Kidney glomerular epithelial cell (primary cell): ENCODE measurements around the gene FAN1.
A peak's percentile ranks its signal among the peaks of the same experiment; 100 is the strongest.
"Not testable (repeated sequence)": the region's sequence is repeated elsewhere in the genome, so short reads cannot be mapped to it uniquely, and the experiment has no call there.

Experiments
- DNase-seq: peaks from one replicate; lab custom pipeline; 2025; lab: John Stamatoyannopoulos, UW

FAN1 gene

GRCh38 chr15:30903497-30904187, at the start of gene FAN1:
FAN1 (plus strand) TSS chr15:30903915; CDS start chr15:30904664, 749 bp downstream.
- DNase-seq, result peak; percentile 84

GRCh38 chr15:30859091-30859874, 44.4 kb upstream of the FAN1 start:
- DNase-seq, result no peak

- no peak for DNase-seq
Observed at GRCh38 chr15:30865257-30865656, 38.5 kb upstream of the FAN1 start.

- no peak for DNase-seq
Observed at GRCh38 chr15:30870681-30871080, 33.0 kb upstream of the FAN1 start.

- no peak for DNase-seq
Observed at GRCh38 chr15:30872341-30872748, 31.4 kb upstream of the FAN1 start.

DNA sequence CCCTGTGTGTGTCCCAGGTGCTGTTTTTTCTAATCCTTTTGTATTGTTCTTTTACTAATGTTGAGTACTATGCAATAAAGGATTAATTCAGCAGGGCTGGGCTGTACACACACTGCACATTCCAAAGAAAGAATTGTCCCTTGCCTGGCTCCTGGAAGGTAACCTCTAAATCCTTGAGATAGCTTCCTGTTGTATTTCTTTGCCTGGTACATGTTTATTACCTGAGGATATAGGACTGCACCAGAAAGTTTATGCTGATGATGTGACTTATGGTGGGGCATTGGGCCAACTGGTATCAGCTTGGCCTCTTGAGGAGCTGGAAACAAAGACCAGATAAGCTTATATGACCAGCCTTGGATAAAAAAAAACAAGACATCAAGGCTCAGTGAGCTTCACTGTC, 26.6 kb upstream of the FAN1 start:
- no peak for DNase-seq

GRCh38 chr15:30878515-30878914, 25.2 kb upstream of the FAN1 start:
- no peak for DNase-seq

GRCh38 chr15:30882849-30883433, 20.8 kb upstream of the FAN1 start:
- no peak for DNase-seq

GRCh38 chr15:30883666-30884065, 20.0 kb upstream of the FAN1 start:
- not testable (repeated sequence) for DNase-seq

DNA sequence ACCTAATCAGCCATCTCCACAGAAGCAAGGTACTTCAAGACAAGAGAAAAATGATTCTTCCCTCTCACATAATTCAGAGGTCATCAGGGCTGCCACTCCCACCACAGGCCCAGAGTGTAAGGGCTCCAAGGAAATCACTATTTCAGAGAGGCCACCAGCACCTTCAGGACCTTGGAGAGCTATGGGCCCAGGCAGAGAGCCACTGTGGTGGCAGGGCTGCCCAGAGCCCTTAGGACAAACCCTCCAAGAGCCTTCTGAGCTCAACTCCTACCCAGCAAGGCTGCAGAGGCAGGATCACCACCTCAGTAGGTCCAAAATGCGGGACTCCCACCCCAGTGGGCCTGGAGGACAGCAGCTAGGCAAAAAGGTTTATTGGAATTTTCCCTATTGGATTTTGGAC, 17.9 kb upstream of the FAN1 start:
- no peak for DNase-seq

- no peak for DNase-seq
Observed at GRCh38 chr15:30889196-30889595, 14.5 kb upstream of the FAN1 start.

- no peak for DNase-seq
Observed at GRCh38 chr15:30895461-30896210, 8.1 kb upstream of the FAN1 start.

DNA sequence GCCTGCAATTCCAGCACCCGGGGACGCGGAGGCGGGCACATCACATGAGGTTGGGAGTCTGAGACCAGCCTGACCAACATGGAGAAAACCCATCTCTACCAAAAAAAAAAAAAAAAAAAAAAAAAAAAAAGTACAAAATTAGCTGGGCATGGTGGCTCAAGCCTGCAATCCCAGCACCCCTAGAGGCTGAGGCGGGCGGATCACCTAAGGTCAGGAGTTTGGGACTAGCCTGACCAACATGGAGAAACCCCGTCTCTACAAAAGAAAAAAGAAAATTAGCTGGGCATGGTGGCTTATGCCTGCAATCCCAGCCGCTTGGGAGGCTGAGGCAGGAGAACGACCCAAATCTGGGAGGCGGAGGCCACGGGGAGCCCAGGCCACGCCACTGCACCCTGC, 7.5 kb upstream of the FAN1 start:
- DNase-seq, result no peak

- DNase-seq, result no peak
Observed at GRCh38 chr15:30901889-30902288, 1.8 kb upstream of the FAN1 start.

GRCh38 chr15:30904812-30905211, 1.1 kb downstream of the FAN1 start:
- no peak for DNase-seq

DNA sequence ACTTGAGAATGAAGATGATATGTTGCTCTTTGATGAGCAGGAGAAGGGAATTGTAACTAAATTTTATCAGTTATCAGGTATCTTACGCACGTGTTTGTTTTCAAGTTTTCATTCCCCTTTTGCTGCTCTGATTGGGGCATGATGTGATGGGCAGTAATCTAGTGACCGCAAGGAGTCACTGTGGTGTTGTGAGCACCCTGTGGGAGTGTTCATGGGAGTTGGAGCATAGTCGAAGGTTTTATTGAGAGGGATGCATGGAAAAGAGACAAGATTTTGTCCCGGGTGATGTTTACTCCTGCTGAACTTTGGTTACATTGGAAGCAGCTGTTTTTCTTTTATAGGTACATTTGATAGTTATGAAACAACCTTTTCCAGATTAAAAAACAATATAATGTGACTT, 2.1 kb downstream of the FAN1 start:
- peak; percentile 46 for DNase-seq

- no peak for DNase-seq
Observed at GRCh38 chr15:30906366-30906765, 2.7 kb downstream of the FAN1 start.

- no peak for DNase-seq
Observed at GRCh38 chr15:30913761-30914160, 10.0 kb downstream of the FAN1 start.

DNA sequence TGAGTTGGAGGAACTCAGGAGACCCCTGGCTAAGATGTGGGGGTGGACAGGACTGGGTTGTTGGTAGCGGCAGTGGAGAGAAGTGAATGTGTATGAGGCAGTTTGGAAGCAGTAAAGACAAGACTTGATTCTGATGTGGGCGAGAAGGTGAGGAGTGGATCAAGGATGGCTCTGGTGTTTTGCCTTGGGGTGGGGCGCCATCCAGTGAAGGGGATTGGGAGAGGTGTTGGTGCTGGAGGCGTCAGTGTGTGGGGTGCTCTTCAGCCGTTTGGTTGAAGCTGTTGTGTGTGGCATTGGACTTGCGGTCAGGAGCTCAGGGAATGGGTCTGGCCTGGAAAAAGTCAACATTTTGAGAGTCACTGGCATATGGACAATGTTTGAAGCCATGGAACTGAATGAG, 13.3 kb downstream of the FAN1 start:
- DNase-seq, result no peak

GRCh38 chr15:30917675-30918074, 14.0 kb downstream of the FAN1 start:
- no peak for DNase-seq

GRCh38 chr15:30918366-30918765, 14.7 kb downstream of the FAN1 start:
- DNase-seq, result no peak

DNA sequence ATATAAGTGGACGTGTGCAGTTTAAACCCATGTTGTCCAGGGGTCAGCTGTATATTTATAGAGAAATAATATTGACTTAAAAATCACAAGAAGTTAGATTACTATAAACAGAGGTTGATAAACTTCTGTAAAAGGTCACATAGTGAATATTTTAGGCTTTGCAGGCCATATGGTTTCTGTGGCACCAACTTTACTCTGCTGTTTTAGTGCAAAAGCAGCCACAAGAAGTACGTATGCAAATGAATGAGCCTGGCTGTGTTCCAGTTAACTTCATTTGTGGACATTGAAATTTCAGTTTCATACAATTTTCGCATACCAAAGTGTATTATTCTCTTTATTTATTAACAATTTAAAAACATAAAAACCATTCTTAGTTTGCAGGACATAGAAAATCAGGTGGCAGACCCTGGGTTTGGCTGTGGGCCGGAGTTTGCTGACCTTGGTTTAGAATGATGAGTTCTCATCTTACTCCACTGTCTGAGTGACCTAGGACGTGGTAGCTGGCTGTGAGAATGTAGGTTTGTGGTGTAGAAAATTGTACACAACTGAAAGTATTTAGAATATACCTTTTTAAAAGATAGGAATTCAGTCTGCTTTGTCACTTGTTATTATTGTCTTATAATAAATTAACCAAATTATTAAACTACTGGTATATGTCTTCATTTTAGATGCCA, 16.3 kb downstream of the FAN1 start:
- DNase-seq, result no peak
